Activated CD4-positive, alpha-beta T cell treated with anti-CD3 and anti-CD28 coated beads, Interleukin-2, amount 50 U/mL, for 1 hour (primary cell): ENCODE results near the gene RETREG3.
A peak's percentile ranks its signal among the peaks of the same experiment; 100 is the strongest.
"Not testable (repeated sequence)": the region's sequence is repeated elsewhere in the genome, so short reads cannot be mapped to it uniquely, and the experiment has no call there.

Experiments
- DNase-seq: peaks from one replicate; pipeline ENCODE4 v3.0.0-alpha.2; 2020

Gene RETREG3

GRCh38 chr17:42548993-42549755, 60.0 kb downstream of the RETREG3 start:
- no peak for DNase-seq

- peak; percentile 81 for DNase-seq
These were observed 60.9 kb downstream of the RETREG3 start for GRCh38 chr17:42548070-42548837.

GRCh38 chr17:42547698-42548069, 61.5 kb downstream of the RETREG3 start:
- DNase-seq = no peak

DNA sequence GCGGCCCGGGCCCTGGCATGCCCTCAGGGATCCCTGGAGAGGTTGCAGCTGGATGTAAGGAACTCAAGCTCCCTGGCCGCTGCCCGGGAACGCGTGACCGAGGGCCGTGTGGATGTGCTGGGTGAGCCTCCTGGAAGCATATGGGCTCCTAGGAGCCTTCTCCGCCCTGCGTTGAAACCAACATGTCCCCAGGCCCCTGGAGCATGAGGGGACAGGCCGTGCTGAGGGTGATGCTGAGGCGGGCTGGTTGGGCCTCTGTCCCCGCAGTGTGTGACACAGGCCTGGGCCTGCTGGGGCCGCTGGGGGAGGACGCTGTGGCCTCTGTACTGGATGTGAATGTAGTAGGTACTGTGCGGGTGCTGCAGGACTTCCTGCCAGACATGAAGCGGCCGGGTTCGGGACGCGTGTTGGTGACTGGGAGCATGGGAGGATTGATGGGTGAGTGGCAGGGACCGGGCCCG, 62.1 kb downstream of the RETREG3 start:
- DNase-seq = no peak

DNA sequence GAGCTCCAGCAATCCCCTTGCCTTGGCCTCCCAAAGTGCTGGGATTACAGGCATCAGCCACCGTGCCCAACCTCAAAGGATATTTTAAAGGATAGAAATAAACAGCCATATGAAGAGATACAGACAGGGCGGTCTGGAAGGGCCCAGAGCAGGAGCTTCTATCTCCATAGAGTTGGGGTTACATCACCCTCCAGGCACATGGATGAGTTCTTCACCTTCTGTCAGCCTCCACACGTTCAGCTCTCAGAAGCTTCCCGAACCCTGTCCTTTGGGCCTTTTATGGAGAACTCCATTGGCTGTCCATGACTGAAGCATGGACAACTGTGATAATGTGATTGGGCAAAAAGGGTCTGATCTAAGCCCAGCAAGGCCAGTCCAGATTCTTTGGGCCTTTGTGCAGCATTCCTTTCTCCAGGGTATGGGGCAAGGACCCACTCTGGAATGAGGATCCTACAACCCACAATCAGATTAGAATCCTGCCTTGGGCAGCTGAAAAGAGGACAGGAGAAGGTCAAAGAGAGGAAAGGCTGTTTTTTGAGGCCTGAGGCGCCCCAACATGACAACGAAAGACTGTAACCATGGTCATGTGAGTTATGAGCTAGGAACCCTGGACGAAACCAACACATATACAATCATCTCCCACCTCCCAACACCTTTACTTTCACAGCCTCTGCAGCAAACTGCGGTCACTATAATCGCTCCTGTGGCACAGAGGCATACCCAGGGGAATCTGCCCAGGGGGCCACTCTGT, 63.2 kb downstream of the RETREG3 start:
- not testable (repeated sequence) for DNase-seq

DNA sequence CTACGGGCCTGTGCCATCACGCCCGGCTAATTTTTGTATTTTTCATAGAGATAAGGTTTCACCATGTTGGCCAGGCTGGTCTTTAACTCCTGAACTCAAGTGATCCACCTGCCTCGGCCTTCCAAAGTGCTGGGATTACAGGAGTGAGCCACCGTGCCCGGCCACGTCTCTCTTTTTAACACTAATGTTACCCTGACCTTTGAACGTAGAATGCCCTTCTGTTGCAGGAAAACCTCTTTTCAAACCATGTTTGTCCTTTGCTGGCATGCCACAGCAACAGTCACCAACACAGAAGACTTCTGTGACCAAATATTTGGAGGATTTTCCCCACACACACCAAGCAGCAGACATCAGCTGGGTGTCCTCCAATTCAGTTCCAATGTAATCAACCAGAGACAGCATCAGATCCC, 64.3 kb downstream of the RETREG3 start:
- DNase-seq = no peak

DNA sequence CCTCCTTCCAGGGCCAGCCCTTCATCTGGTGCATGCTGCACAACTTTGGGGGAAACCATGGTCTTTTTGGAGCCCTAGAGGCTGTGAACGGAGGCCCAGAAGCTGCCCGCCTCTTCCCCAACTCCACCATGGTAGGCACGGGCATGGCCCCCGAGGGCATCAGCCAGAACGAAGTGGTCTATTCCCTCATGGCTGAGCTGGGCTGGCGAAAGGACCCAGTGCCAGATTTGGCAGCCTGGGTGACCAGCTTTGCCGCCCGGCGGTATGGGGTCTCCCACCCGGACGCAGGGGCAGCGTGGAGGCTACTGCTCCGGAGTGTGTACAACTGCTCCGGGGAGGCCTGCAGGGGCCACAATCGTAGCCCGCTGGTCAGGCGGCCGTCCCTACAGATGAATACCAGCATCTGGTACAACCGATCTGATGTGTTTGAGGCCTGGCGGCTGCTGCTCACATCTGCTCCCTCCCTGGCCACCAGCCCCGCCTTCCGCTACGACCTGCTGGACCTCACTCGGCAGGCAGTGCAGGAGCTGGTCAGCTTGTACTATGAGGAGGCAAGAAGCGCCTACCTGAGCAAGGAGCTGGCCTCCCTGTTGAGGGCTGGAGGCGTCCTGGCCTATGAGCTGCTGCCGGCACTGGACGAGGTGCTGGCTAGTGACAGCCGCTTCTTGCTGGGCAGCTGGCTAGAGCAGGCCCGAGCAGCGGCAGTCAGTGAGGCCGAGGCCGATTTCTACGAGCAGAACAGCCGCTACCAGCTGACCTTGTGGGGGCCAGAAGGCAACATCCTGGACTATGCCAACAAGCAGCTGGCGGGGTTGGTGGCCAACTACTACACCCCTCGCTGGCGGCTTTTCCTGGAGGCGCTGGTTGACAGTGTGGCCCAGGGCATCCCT, 65.7 kb downstream of the RETREG3 start:
- no peak for DNase-seq

GRCh38 chr17:42541041-42541833, 67.9 kb downstream of the RETREG3 start:
- no peak for DNase-seq

DNA sequence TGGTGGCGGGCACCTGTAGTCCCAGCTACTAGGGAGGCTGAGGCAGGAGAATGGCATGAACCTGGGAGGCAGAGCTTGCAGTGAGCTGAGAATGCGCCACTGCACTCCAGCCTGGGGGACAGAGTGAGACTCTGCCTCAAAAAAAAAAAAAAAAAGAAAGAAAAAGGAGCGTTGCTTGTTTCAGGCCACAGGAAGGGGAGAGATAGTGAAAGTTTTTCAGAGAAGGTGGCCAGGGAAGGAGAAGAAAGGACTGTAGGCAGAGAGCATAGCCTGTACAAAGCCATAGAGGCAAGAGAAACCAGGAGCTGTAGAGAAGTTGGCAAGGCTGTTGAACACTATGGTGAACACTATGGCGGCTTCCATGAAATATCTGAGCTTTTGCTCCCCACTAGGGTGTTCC, 68.6 kb downstream of the RETREG3 start:
- not testable (repeated sequence) for DNase-seq

DNA sequence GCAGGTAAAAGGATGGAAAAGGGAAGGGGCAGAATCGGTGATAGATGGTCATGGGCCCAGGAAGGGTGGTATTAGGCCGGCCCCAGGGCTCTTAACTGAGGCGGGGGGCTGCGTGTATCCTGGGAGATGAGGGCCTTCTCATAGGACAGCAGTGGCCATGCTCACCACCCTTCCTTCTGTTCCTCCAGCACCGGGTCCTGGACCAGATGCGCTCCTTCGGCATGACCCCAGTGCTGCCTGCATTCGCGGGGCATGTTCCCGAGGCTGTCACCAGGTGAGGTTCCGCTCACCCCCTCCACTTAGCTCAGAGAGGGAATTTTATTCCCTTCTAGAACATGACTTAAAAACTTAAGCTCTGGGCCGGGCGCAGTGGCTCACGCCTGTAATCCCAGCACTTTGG, 70.7 kb downstream of the RETREG3 start:
- DNase-seq = no peak

GRCh38 chr17:42537826-42538451, 71.2 kb downstream of the RETREG3 start:
- DNase-seq = no peak

GRCh38 chr17:42537156-42537805, 71.9 kb downstream of the RETREG3 start:
- DNase-seq = no peak

DNA sequence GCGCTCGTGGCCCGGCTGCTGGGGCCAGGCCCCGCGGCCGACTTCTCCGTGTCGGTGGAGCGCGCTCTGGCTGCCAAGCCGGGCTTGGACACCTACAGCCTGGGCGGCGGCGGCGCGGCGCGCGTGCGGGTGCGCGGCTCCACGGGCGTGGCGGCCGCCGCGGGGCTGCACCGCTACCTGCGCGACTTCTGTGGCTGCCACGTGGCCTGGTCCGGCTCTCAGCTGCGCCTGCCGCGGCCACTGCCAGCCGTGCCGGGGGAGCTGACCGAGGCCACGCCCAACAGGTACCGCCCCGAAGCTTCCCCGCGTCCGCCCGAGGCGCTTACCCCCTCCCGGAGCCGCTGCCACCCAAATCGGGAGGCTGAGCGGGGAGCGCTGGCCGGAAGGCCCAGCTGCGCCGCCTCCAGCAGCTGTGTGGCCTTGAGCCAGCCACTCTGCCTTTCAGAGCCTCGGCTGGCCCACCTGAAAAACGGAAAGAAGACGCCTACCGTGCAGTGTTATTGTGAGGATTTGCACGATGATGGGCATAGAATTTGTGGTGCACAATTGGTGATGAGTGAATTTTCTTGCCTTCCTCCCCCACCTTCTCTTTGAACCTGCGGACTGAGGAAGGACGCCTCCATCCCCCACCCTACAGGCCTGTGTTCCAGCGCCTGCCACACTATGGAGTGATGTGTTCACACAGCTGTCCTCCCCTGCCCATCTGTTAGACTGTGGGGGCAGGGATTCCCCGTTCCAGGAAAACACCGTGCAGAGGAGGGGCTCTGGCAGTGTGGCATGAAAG, 72.6 kb downstream of the RETREG3 start:
- peak; percentile 59 for DNase-seq

DNA sequence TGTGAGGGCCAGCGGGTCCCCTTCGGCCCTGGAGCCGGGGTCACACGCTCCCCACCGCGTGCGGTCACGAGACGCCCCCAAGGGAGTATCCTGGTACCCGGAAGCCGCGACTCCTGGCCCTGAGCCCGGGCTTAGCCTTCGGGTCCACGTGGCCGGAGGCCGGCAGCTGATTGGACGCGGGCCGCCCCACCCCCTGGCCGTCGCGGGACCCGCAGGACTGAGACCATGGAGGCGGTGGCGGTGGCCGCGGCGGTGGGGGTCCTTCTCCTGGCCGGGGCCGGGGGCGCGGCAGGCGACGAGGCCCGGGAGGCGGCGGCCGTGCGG, 73.2 kb downstream of the RETREG3 start, which contains the start of gene NAGLU:
TSS of gene NAGLU (plus strand) at position 194 of the 324 bp plus-strand sequence. CDS start at position 226, 32 bp downstream.
- peak; percentile 70 for DNase-seq

DNA sequence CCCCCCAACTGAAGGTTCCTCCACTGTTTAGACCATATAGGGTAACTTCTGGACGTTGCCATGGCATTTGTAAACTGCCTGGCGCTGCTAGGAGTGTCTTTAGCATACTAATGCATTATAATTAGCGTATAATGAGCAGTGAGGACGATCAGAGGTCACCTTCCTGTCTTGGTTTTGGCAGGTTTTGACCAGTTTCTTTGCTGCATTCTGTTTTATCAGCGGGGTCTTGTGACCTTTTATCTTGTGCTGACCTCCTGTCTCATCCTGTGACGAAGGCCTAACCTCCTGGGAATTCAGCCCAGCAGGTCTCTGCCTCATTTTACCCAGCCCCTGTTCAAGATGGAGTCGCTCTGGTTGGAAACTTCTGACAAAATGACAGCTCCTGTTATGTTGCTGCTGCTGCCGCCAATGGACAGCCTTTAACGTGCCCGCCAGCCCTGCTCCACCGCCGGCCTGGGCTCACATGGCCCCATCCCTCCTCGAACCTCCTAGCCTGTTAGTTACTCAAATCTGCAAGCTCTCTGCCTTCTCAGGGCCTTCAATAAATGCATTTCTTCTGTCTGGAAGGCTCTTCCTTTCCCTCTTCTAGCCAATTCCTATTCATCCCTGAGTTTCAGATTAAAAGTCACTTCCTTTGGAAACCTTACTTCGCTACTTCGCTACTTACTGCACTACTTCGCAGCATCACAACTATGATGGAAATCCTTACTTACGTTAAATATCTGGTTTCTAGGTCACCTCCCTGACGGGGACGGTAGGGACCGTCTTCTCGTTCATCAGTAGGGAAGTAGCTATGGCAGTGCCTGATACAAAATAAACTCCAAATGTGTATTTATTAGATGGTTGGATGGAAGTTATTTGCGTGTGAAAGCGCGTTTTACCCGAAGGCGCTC, 73.8 kb downstream of the RETREG3 start:
- DNase-seq = no peak

- peak; percentile 47 for DNase-seq
These were observed 77.5 kb downstream of the RETREG3 start for GRCh38 chr17:42531455-42532354.

- DNase-seq = no peak
These were observed 78.2 kb downstream of the RETREG3 start for GRCh38 chr17:42530952-42531454.
